HEK293 (cell line): Measurements from ENCODE around the gene FEZF2.

Source experiments
- HOXA7 ChIP-seq: sonication (generic); formaldehyde crosslinking; IDR thresholded peaks from 2 replicates; pipeline ENCODE4 v1.8.1; 2022; ENCODE audit warnings: missing genetic modification reagents, borderline replicate concordance
- SALL2 ChIP-seq: fragments of 450-650 bp; formaldehyde crosslinking; IDR thresholded peaks from 2 replicates; pipeline ENCODE4 v1.5.0; 2017; ENCODE audit warnings: missing biosample characterization, mild to moderate bottlenecking, missing genetic modification characterization, borderline replicate concordance
- ZBTB8A ChIP-seq: fragments of 450-650 bp; formaldehyde crosslinking; IDR thresholded peaks from 2 replicates; pipeline ENCODE4 v1.5.1; 2016; ENCODE audit warnings: missing biosample characterization, missing genetic modification characterization
- ZNF112 ChIP-seq: fragments of 450-650 bp; formaldehyde crosslinking; IDR thresholded peaks from 2 replicates; pipeline ENCODE4 v1.5.0; 2017; ENCODE audit warnings: missing biosample characterization, missing genetic modification characterization
- ZNF416 ChIP-seq: fragments of 450-650 bp; formaldehyde crosslinking; IDR thresholded peaks from 2 replicates; pipeline ENCODE4 v1.5.1; 2016; ENCODE audit warnings: missing biosample characterization, missing genetic modification characterization
- ZNF629 ChIP-seq: fragments of 450-650 bp; formaldehyde crosslinking; IDR thresholded peaks from 2 replicates; pipeline ENCODE4 v1.5.1; 2017; ENCODE audit warnings: missing biosample characterization, missing genetic modification characterization
- TF ChIP-seq, protein P1 (sequence below): fragments of 450-650 bp; formaldehyde crosslinking; IDR thresholded peaks from 2 replicates; pipeline ENCODE4 v1.5.1; 2016; ENCODE audit warnings: missing biosample characterization, missing genetic modification characterization
- TF ChIP-seq, protein P2 (sequence below): fragments of 450-650 bp; formaldehyde crosslinking; IDR thresholded peaks from 2 replicates; pipeline ENCODE4 v1.5.1; 2016; ENCODE audit warnings: missing biosample characterization, missing genetic modification characterization
- TF ChIP-seq, protein P3 (sequence below): fragments of 450-650 bp; formaldehyde crosslinking; IDR thresholded peaks from 2 replicates; pipeline ENCODE4 v1.5.1; 2016; ENCODE audit warnings: missing biosample characterization, missing genetic modification characterization
- TF ChIP-seq, protein P4 (sequence below): fragments of 450-650 bp; formaldehyde crosslinking; IDR thresholded peaks from 2 replicates; pipeline ENCODE4 v1.5.1; 2016; ENCODE audit warnings: missing biosample characterization, missing genetic modification characterization

DNA sequence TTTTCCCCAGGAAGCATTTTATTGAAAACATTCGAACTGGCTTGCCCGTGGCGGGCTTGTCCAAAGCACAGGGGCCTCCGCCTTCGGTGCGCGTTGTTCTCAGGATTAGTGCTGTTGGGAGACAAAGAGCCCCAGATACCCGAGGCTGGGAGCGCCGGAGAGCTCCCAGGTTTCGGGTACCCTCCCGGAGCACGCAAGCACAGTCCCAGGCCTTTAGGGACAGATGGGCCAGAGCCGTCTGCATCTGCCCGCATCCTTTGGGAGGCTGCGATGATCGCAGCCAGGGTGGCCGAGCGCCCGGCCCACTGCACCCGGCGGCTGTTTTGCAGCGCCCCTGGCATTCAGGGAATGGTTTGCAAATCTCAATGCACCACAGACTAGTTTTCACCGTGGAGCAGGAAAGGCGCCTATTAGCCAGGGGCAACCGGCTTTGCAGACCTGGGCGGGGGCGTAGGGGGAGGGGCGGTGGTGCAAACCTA, 5.0 kb upstream of the FEZF2 start:
- TF ChIP-seq SALL2 (tag by site-specific recombination) (no peak), ZNF629 (tag by site-specific recombination) (no peak), ZNF416 (tag by site-specific recombination) (no peak), ZNF112 (tag by site-specific recombination) (no peak), ZBTB8A (no peak), HOXA7 (CRISPR knock-in tag) (no peak)
- TF ChIP-seq, protein P1, sequence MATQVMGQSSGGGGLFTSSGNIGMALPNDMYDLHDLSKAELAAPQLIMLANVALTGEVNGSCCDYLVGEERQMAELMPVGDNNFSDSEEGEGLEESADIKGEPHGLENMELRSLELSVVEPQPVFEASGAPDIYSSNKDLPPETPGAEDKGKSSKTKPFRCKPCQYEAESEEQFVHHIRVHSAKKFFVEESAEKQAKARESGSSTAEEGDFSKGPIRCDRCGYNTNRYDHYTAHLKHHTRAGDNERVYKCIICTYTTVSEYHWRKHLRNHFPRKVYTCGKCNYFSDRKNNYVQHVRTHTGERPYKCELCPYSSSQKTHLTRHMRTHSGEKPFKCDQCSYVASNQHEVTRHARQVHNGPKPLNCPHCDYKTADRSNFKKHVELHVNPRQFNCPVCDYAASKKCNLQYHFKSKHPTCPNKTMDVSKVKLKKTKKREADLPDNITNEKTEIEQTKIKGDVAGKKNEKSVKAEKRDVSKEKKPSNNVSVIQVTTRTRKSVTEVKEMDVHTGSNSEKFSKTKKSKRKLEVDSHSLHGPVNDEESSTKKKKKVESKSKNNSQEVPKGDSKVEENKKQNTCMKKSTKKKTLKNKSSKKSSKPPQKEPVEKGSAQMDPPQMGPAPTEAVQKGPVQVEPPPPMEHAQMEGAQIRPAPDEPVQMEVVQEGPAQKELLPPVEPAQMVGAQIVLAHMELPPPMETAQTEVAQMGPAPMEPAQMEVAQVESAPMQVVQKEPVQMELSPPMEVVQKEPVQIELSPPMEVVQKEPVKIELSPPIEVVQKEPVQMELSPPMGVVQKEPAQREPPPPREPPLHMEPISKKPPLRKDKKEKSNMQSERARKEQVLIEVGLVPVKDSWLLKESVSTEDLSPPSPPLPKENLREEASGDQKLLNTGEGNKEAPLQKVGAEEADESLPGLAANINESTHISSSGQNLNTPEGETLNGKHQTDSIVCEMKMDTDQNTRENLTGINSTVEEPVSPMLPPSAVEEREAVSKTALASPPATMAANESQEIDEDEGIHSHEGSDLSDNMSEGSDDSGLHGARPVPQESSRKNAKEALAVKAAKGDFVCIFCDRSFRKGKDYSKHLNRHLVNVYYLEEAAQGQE (tag by site-specific recombination) = no peak
- TF ChIP-seq, protein P2, sequence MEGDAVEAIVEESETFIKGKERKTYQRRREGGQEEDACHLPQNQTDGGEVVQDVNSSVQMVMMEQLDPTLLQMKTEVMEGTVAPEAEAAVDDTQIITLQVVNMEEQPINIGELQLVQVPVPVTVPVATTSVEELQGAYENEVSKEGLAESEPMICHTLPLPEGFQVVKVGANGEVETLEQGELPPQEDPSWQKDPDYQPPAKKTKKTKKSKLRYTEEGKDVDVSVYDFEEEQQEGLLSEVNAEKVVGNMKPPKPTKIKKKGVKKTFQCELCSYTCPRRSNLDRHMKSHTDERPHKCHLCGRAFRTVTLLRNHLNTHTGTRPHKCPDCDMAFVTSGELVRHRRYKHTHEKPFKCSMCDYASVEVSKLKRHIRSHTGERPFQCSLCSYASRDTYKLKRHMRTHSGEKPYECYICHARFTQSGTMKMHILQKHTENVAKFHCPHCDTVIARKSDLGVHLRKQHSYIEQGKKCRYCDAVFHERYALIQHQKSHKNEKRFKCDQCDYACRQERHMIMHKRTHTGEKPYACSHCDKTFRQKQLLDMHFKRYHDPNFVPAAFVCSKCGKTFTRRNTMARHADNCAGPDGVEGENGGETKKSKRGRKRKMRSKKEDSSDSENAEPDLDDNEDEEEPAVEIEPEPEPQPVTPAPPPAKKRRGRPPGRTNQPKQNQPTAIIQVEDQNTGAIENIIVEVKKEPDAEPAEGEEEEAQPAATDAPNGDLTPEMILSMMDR (tag by site-specific recombination) = no peak
- TF ChIP-seq, protein P3, sequence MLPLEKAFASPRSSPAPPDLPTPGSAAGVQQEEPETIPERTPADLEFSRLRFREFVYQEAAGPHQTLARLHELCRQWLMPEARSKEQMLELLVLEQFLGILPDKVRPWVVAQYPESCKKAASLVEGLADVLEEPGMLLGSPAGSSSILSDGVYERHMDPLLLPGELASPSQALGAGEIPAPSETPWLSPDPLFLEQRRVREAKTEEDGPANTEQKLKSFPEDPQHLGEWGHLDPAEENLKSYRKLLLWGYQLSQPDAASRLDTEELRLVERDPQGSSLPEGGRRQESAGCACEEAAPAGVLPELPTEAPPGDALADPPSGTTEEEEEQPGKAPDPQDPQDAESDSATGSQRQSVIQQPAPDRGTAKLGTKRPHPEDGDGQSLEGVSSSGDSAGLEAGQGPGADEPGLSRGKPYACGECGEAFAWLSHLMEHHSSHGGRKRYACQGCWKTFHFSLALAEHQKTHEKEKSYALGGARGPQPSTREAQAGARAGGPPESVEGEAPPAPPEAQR (tag by site-specific recombination) = no peak
- TF ChIP-seq, protein P4, sequence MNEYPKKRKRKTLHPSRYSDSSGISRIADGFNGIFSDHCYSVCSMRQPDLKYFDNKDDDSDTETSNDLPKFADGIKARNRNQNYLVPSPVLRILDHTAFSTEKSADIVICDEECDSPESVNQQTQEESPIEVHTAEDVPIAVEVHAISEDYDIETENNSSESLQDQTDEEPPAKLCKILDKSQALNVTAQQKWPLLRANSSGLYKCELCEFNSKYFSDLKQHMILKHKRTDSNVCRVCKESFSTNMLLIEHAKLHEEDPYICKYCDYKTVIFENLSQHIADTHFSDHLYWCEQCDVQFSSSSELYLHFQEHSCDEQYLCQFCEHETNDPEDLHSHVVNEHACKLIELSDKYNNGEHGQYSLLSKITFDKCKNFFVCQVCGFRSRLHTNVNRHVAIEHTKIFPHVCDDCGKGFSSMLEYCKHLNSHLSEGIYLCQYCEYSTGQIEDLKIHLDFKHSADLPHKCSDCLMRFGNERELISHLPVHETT (tag by site-specific recombination) = no peak
